HG03520 (cell line): ENCODE data around the gene ZDHHC1.
"Not testable (repeated sequence)": the region's sequence is repeated elsewhere in the genome, so short reads cannot be mapped to it uniquely, and the experiment has no call there.

Experiments
- ATAC-seq: cut with Tn5 transposase; IDR thresholded peaks from one replicate; pipeline ENCODE4 v1.9.1; 2021; ENCODE audit warnings: mild to moderate bottlenecking, moderate library complexity; ENCODE audit not compliant: unreplicated experiment

Gene ZDHHC1

GRCh38 chr16:67378642-67379041 lies 37.6 kb downstream of the ZDHHC1 start:
- ATAC-seq, result no peak

- ATAC-seq, result not testable (repeated sequence)
These were observed 40.3 kb downstream of the ZDHHC1 start for GRCh38 chr16:67376012-67376411.

DNA sequence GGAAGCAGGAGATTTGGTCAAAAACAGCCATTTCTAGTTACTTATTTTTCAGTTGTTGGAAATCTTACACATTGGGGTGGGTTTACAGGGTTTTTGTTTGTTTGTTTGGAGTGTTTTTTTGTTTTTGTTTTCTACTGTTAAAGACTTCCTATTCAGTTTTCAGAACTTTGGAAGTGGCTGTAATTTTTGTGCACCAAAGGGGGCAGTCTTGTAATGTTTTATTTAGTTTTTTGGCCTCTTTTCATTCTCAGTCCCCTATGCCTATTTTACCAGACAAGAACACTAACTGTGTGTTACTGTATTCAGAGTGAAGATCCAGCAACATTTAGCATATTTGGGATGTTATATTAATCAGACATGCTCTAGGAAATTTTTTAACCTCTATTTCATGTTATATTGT lies 43.6 kb downstream of the ZDHHC1 start:
- no peak for ATAC-seq

DNA sequence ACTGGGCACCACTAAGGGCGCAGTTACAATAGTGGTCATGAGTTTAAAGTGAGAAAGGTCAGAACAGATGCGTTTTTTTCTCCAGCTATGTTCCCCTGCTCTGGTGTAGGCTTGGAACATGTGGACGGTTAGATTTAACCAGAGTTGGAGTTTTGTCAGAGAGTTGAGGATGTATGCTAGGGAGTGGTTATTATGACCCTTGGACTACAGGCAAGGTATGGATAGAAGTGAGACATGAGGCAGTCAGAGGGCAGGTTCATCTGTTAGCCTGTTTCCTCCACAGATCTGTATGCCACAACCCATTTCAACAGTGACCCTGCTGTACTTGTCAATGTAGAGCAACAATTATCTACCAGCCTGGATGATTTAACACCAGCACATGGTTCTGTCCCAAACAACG lies 45.6 kb downstream of the ZDHHC1 start:
- no peak for ATAC-seq

DNA sequence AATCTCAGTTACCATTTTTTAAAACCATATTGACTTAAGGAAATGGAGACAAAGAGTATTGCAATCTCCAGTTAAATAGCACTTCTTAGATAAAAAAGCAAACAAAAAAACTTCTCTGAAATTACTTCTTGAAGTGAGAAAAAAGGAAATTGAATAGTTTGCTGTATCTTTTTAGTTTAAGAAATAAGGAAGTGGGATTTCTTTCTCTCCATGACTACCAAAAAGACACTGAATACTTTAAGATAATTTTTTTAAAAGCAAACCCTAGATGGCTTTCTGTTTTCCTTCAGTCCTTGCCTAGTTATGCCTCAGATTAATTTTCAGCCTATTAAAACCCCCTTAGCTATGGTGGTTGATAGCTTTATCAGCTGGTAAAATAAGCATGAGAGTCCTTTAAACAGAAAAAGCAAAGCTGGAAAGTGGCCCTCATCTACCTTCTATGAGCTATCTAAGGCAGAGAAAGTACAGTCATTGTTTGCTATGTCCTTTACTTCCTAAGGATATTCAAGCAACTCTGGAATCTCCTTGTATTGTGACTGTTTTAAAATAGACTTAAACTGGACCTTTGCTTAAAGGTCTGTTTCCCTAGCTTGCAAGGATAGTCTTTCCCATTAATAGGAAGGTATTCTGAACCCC lies 51.6 kb downstream of the ZDHHC1 start:
- ATAC-seq, result no peak

GRCh38 chr16:67361038-67361437 lies 55.2 kb downstream of the ZDHHC1 start:
- no peak for ATAC-seq

GRCh38 chr16:67359540-67360269 lies 56.6 kb downstream of the ZDHHC1 start:
- not testable (repeated sequence) for ATAC-seq

DNA sequence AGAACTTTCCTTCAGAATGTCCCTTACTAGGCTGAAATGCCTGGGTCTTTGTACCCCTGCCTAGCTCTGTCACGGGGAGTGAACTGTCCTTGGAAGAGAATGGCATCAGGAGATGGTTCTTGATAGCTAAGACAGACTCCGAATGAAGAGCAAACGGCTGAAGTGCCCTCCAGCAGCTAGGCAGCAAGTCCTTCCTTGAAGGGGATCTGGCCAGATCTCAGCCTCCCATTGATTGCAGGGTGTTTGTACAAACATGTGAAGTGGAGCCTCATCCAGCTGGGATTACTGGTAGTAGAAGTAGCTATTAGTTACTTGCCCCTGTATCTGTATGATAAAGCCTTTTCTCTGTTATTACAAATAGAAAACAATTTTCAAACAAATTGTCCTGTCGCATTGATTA lies 58.7 kb downstream of the ZDHHC1 start:
- no peak for ATAC-seq

DNA sequence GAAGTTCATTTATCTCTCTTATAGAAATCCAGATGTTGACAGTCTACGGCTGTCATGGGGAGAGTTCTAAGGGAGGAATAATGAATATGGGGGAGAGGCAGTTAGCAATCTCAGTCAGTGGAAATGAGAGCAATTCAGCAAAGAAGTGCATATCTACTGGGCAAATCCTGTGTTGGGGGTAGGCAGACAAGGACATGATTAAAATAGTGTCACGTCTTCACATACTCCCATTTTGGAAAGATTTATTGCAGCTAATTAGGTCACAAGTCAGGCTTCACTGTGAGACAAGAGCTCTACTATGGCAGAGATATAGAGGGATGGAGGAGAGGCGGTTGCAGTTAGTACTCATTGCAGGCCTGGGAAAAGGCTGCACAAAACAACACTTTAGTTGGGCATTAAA lies 59.9 kb downstream of the ZDHHC1 start:
- ATAC-seq, result no peak

- not testable (repeated sequence) for ATAC-seq
These were observed 63.8 kb downstream of the ZDHHC1 start for GRCh38 chr16:67352463-67352862.

DNA sequence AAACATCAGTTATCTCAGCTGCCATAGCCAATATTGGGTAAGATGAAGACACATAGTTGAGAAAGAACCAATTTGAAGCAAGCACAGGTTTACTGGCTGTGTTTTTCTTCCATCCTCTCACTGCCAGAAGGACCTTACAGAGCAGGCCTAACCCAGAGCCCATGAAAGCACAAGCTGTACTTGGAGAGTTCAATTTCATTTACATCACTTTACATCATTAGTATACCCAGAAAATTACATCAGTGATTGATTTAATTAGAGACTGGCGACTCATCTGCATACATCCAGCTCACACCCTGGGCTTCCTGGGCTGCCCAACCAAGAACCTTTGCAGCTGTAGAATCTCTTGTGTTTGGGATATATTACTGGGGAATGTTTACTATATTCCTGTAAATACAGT lies 66.0 kb downstream of the ZDHHC1 start:
- no peak for ATAC-seq

DNA sequence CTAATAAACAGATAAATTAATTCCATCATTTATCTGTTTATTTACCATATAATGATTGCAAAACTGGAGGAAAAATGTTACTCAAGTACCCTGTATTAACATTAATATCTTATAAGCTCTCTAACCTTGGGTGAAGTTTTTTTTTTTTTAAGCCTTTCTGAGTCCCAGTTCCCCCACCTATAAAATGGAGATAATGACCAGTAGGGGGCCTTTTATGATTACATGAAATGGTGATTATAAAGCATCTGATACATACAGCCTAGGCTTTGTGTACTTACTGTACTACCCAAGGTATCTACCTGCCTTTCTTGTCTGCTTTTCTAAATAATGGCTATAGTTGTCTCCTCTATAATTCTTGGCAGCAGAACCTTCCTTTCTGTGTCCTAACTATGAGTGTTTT lies 67.1 kb downstream of the ZDHHC1 start:
- no peak for ATAC-seq

DNA sequence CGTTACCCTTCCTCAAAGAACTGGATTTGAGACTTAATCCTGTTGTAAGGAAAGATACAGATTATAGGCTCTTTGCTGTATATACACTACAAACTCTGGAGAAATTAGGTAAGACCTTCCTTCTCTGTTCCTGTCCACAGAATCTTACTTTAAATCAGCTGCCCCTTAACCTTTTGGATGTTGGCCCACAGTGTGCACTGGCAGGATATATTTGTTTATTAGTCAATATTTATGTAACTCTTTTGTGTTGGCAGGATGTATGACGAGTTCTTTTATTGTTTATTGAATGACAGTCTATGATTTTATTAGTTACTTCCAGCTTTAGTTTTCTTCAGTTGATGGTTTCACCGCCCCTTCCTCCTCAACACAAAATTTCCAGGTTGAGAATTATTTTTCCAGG lies 69.9 kb downstream of the ZDHHC1 start:
- no peak for ATAC-seq

DNA sequence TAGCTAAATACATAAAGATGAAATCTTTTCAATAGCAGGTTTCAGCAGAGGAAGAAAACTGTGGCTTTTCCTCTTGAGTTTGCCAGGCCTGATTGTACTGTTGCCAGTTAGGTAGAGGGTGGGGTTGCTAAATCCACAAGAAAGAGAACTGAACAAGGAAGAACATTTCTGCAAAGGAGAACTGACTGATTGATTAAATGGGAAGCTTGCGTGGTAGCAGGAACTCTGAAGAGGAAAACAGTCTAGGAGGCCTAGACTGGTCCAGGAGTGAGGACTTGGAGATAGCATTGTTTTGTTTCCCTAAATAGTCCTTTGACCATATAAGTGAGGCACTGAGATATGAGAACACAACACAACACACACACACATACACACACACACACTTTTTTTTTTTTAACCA lies 70.9 kb downstream of the ZDHHC1 start:
- no peak for ATAC-seq
